Retina (tissue), 1 donor: ENCODE measurements around the gene LNPK.
"Not testable (repeated sequence)": the region's sequence is repeated elsewhere in the genome, so short reads cannot be mapped to it uniquely, and the experiment has no call there.

ENCODE experiments used
- DNase-seq: peaks from one replicate; pipeline ENCODE4 v3.0.0-alpha.2; 2016

LNPK gene

GRCh38 chr2:175965773-175966172 lies 36.3 kb downstream of the LNPK start:
- no peak for DNase-seq

- DNase-seq: peak; percentile 6
Observed at GRCh38 chr2:175964195-175964594, 37.9 kb downstream of the LNPK start.

GRCh38 chr2:175963171-175963570 lies 38.9 kb downstream of the LNPK start:
- not testable (repeated sequence) for DNase-seq

- no peak for DNase-seq
Observed at GRCh38 chr2:175957845-175958244, 44.2 kb downstream of the LNPK start.

- DNase-seq: no peak
Observed at GRCh38 chr2:175955136-175955535, 46.9 kb downstream of the LNPK start.

GRCh38 chr2:175950512-175950911 lies 51.6 kb downstream of the LNPK start:
- no peak for DNase-seq

GRCh38 chr2:175948191-175948590 lies 53.9 kb downstream of the LNPK start:
- no peak for DNase-seq

GRCh38 chr2:175947073-175947472 lies 55.0 kb downstream of the LNPK start:
- no peak for DNase-seq

GRCh38 chr2:175941699-175942098 lies 60.4 kb downstream of the LNPK start:
- DNase-seq: no peak

- no peak for DNase-seq
Observed at GRCh38 chr2:175937216-175937615, 64.9 kb downstream of the LNPK start.

GRCh38 chr2:175935289-175936181 lies 66.5 kb downstream of the LNPK start:
- no peak for DNase-seq

GRCh38 chr2:175932675-175933074 lies 69.4 kb downstream of the LNPK start:
- no peak for DNase-seq

GRCh38 chr2:175931805-175932204 lies 70.3 kb downstream of the LNPK start:
- no peak for DNase-seq

GRCh38 chr2:175930504-175930903 lies 71.6 kb downstream of the LNPK start:
- no peak for DNase-seq

- DNase-seq: no peak
Observed at GRCh38 chr2:175929850-175930249, 72.2 kb downstream of the LNPK start.

GRCh38 chr2:175926272-175926671 lies 75.8 kb downstream of the LNPK start:
- no peak for DNase-seq

GRCh38 chr2:175922160-175922559 lies 79.9 kb downstream of the LNPK start:
- DNase-seq: no peak

GRCh38 chr2:175918935-175919334 lies 83.1 kb downstream of the LNPK start:
- DNase-seq: no peak

GRCh38 chr2:175914846-175915245 lies 87.2 kb downstream of the LNPK start:
- DNase-seq: no peak

- DNase-seq: not testable (repeated sequence)
Observed at GRCh38 chr2:175913849-175914743, 88.0 kb downstream of the LNPK start.

- DNase-seq: not testable (repeated sequence)
Observed at GRCh38 chr2:175913267-175913666, 88.8 kb downstream of the LNPK start.

GRCh38 chr2:175904035-175904434 lies 98.0 kb downstream of the LNPK start:
- DNase-seq: no peak

- no peak for DNase-seq
Observed at GRCh38 chr2:175903384-175903936, 98.6 kb downstream of the LNPK start.
